Stimulated activated naive CD4-positive, alpha-beta T cell treated with Interleukin-2 at 50 U/mL for 16 hours (primary cell): ENCODE data around the gene CAMSAP1.
A peak's percentile ranks its signal among the peaks of the same experiment; 100 is the strongest.

Experiments
- DNase-seq: peaks from one replicate; lab custom pipeline; 2025; lab: John Stamatoyannopoulos, UW

Gene CAMSAP1

GRCh38 chr9:135879619-135880018 is 27.7 kb downstream of the CAMSAP1 start:
- no peak for DNase-seq

GRCh38 chr9:135879237-135879601 is 28.1 kb downstream of the CAMSAP1 start:
- DNase-seq: no peak

- DNase-seq: no peak
These were observed 28.7 kb downstream of the CAMSAP1 start for GRCh38 chr9:135878528-135879236.

GRCh38 chr9:135877791-135878527 is 29.4 kb downstream of the CAMSAP1 start:
- DNase-seq: no peak

GRCh38 chr9:135876936-135877335 is 30.4 kb downstream of the CAMSAP1 start:
- DNase-seq: no peak

- no peak for DNase-seq
These were observed 32.5 kb downstream of the CAMSAP1 start for GRCh38 chr9:135874859-135875258.

- no peak for DNase-seq
These were observed 37.4 kb downstream of the CAMSAP1 start for GRCh38 chr9:135869909-135870308.

GRCh38 chr9:135865531-135865930 is 41.8 kb downstream of the CAMSAP1 start:
- DNase-seq: no peak

- peak; percentile 69 for DNase-seq
These were observed 42.8 kb downstream of the CAMSAP1 start for GRCh38 chr9:135864447-135865049.

- DNase-seq: no peak
These were observed 44.5 kb downstream of the CAMSAP1 start for GRCh38 chr9:135862809-135863208.

GRCh38 chr9:135858491-135859185 is 48.7 kb downstream of the CAMSAP1 start:
- no peak for DNase-seq

GRCh38 chr9:135857843-135858242 is 49.5 kb downstream of the CAMSAP1 start:
- no peak for DNase-seq

- DNase-seq: no peak
These were observed 50.0 kb downstream of the CAMSAP1 start for GRCh38 chr9:135857371-135857786.

GRCh38 chr9:135851748-135852147 is 55.6 kb downstream of the CAMSAP1 start:
- DNase-seq: no peak

- no peak for DNase-seq
These were observed 56.6 kb downstream of the CAMSAP1 start for GRCh38 chr9:135850737-135851136.

- no peak for DNase-seq
These were observed 58.2 kb downstream of the CAMSAP1 start for GRCh38 chr9:135849181-135849580.

- DNase-seq: no peak
These were observed 58.9 kb downstream of the CAMSAP1 start for GRCh38 chr9:135848341-135849047.

- no peak for DNase-seq
These were observed 59.5 kb downstream of the CAMSAP1 start for GRCh38 chr9:135847833-135848232.

- no peak for DNase-seq
These were observed 66.8 kb downstream of the CAMSAP1 start for GRCh38 chr9:135840539-135840938.

GRCh38 chr9:135840107-135840506 is 67.2 kb downstream of the CAMSAP1 start:
- DNase-seq: no peak

- no peak for DNase-seq
These were observed 67.8 kb downstream of the CAMSAP1 start for GRCh38 chr9:135839516-135839915.

GRCh38 chr9:135835131-135835530 is 72.2 kb downstream of the CAMSAP1 start:
- no peak for DNase-seq
